K562 (cell line): Measurements from ENCODE around the gene ACTR1B. TPM values are rescaled to one million over a fixed set of nuclear protein-coding genes. Genes with fewer than 3 reads are reported as not detected.
A peak's percentile ranks its signal among the peaks of the same experiment; 100 is the strongest.

ENCODE experiments used
- ATAC-seq: fragments of 200-7000 bp; cut with Tn5 transposase; 3 replicates; pipeline ENCODE4 v1.9.1; 2020; ENCODE audit warnings: moderate library complexity
- BruUV-seq: library from RNA; stranded (reverse); fragments of 400-500 nt; replicated peaks from 2 replicates; lab custom pipeline; 2021; lab: Mats Ljungman, UMichigan
- CTCF ChIA-PET: fragments of 300-600 bp; formaldehyde crosslinking; extraction: SDS; loops from one replicate; lab custom pipeline; 2021; ENCODE audit warnings: low intra/inter-chr PET ratio; lab: Yijun Ruan, JAX
- POLR2A ChIA-PET: fragments of 300-600, 350-650 bp; sonication (Branson Sonifier 250); formaldehyde crosslinking; extraction: SDS; loops from one replicate; lab custom pipeline; 2021; ENCODE audit warnings: antibody characterized with exemption, inconsistent platforms; lab: Yijun Ruan, JAX
- DNase-seq, 4 experiments: peaks; one replicate each; pipeline versions ENCODE4 v3.0.0 to v3.0.0-alpha.2; 2011 to 2018; ENCODE audit warnings: low spot score in 3 of 4, mixed read lengths in 3 of 4; ENCODE audit errors: extremely low read depth in 1 of 4
- FAIRE-seq: peaks from 2 replicates; lab custom pipeline; 2011; peaks lifted over from hg19 to GRCh38; lab: Jason Lieb, UNC
- H2AFZ ChIP-seq: 2 replicates; pipeline ENCODE4 v1.6.0; 2011; ENCODE audit warnings: low read depth, low read length, control low read depth, inconsistent platforms
- H3K27ac ChIP-seq: fragments of 200-600 bp; 3 replicates; pipeline ENCODE4 v1.8.0; 2011; ENCODE audit warnings: low read depth, mild to moderate bottlenecking, control low read depth, inconsistent platforms, low read length, moderate library complexity, mixed read lengths; ENCODE audit errors: extremely low read depth
- H3K27me3 ChIP-seq, 2 experiments: fragments of 300-600 bp in 1 of 2; 2 replicates in 1 of 2; 3 replicates in 1 of 2; pipeline versions ENCODE4 v1.6.0 to v1.8.0; 2011; ENCODE audit warnings: inconsistent platforms in 2 of 2, low read length in 2 of 2, mild to moderate bottlenecking in 1 of 2, mixed read lengths in 1 of 2, moderate library complexity in 1 of 2; ENCODE audit not compliant: control insufficient read depth in 2 of 2, insufficient read depth in 2 of 2
- H3K36me3 ChIP-seq: fragments of 300-600 bp; 3 replicates; pipeline ENCODE4 v1.8.0; 2011; ENCODE audit warnings: mild to moderate bottlenecking, low read length, inconsistent platforms; ENCODE audit not compliant: control insufficient read depth, insufficient read depth
- H3K4me1 ChIP-seq, 2 experiments: fragments of 200-600 bp in 1 of 2; replicated peaks in 1 of 2; 2 replicates in 1 of 2; 3 replicates in 1 of 2; pipeline versions ENCODE4 v1.5.1 to v1.8.0; 2011; ENCODE audit warnings: inconsistent platforms in 2 of 2, low read length in 2 of 2, mild to moderate bottlenecking in 1 of 2, mixed read lengths in 1 of 2, moderate library complexity in 1 of 2; ENCODE audit not compliant: control insufficient read depth in 2 of 2, insufficient read depth in 2 of 2
- H3K4me2 ChIP-seq: 2 replicates; pipeline ENCODE4 v1.6.1; 2011; ENCODE audit warnings: low read length, control low read depth, inconsistent platforms, mixed read lengths; ENCODE audit not compliant: insufficient read depth
- H3K4me3 ChIP-seq: fragments of 200-600 bp; sonication (generic), shearing (Covaris generic); 2 replicates; pipeline ENCODE4 v1.5.1; 2016; ENCODE audit warnings: control low read depth, inconsistent platforms
- H3K79me2 ChIP-seq: fragments of 200-600 bp; 3 replicates; pipeline ENCODE4 v1.8.0; 2011; ENCODE audit warnings: low read length, inconsistent platforms; ENCODE audit not compliant: control insufficient read depth, insufficient read depth
- H3K9ac ChIP-seq, 2 experiments: 2 replicates each; pipeline versions ENCODE4 v1.6.0 to v1.6.1; 2011; ENCODE audit warnings: low read depth in 2 of 2, low read length in 2 of 2, control low read depth in 1 of 2, inconsistent platforms in 1 of 2, mild to moderate bottlenecking in 1 of 2, mixed read lengths in 1 of 2; ENCODE audit not compliant: insufficient read depth in 1 of 2
- H3K9me1 ChIP-seq: one replicate; pipeline ENCODE4 v1.6.0; 2011; ENCODE audit warnings: inconsistent platforms, mild to moderate bottlenecking, low read length, moderate library complexity; ENCODE audit not compliant: control insufficient read depth, insufficient read depth
- H3K9me3 ChIP-seq: replicated peaks from 2 replicates; pipeline ENCODE4 v1.5.1; 2011; ENCODE audit warnings: low read depth, low read length, inconsistent platforms; ENCODE audit not compliant: control insufficient read depth, insufficient read depth
- H4K20me1 ChIP-seq: replicated peaks from 2 replicates; pipeline ENCODE4 v1.6.1; 2011; ENCODE audit warnings: low read length, inconsistent platforms, mixed read lengths; ENCODE audit not compliant: control insufficient read depth, insufficient read depth
- BACH1 ChIP-seq: fragments of 200-800 bp; sonication (Bioruptor generic); IDR thresholded peaks from 2 replicates; pipeline ENCODE4 v1.6.1; 2016; ENCODE audit warnings: missing genetic modification characterization, missing compliant biosample characterization
- CTCF ChIP-seq, 3 experiments: IDR thresholded peaks in 2 of 3; conservative IDR thresholded peaks in 1 of 3; 2 replicates each; pipeline ENCODE4 v1.5.1; 2011 to 2012; ENCODE audit warnings: low read length in 3 of 3, mild to moderate bottlenecking in 3 of 3, control low read depth in 2 of 3, improper control_type of control experiment in 1 of 3, inconsistent platforms in 1 of 3, low read depth in 1 of 3, mixed read lengths in 1 of 3, moderate library complexity in 1 of 3; ENCODE audit not compliant: insufficient read depth in 2 of 3
- ESRRB ChIP-seq: fragments of 250-450 bp; sonication (Bioruptor Pico); IDR thresholded peaks from 2 replicates; pipeline ENCODE4 v1.5.0; 2020; ENCODE audit warnings: mild to moderate bottlenecking, moderate library complexity, borderline replicate concordance
- EZH2 ChIP-seq: IDR thresholded peaks from 2 replicates; pipeline ENCODE4 v1.6.1; 2012; ENCODE audit warnings: low read depth, mild to moderate bottlenecking, inconsistent platforms, low read length, borderline replicate concordance
- FOXK1 ChIP-seq: sonication (generic); formaldehyde crosslinking; IDR thresholded peaks from 2 replicates; pipeline ENCODE4 v1.8.0; 2022; ENCODE audit warnings: missing genetic modification reagents, mild to moderate bottlenecking, borderline replicate concordance
- HMGN3 ChIP-seq: IDR thresholded peaks from 2 replicates; pipeline ENCODE4 v1.6.1; 2011; ENCODE audit warnings: borderline replicate concordance, low read depth, mild to moderate bottlenecking, mixed read lengths, low read length; ENCODE audit not compliant: insufficient read length; ENCODE audit errors: extremely low read depth
- ID3 ChIP-seq, 2 experiments: fragments of 250-450 bp in 1 of 2; fragments of 450-650 bp in 1 of 2; sonication (Bioruptor Pico) in 1 of 2; IDR thresholded peaks; 2 replicates each; pipeline versions ENCODE4 v1.6.1 to v1.8.0; 2016 to 2021; ENCODE audit warnings: mild to moderate bottlenecking in 2 of 2, moderate library complexity in 2 of 2, missing compliant biosample characterization in 1 of 2, missing genetic modification characterization in 1 of 2
- NR3C1 ChIP-seq: sonication (generic); formaldehyde crosslinking; IDR thresholded peaks from 2 replicates; pipeline ENCODE4 v1.8.1; 2022; ENCODE audit warnings: missing genetic modification reagents
- PHB2 ChIP-seq: fragments of 450-650 bp; IDR thresholded peaks from 2 replicates; pipeline ENCODE4 v1.6.1; 2017; ENCODE audit warnings: low read depth
- POLR2G ChIP-seq: fragments of 200-400 bp; formaldehyde crosslinking; IDR thresholded peaks from 2 replicates; pipeline ENCODE4 v1.6.1; 2017; ENCODE audit warnings: low read depth, mild to moderate bottlenecking, antibody characterized with exemption, low read length, moderate library complexity
- RBBP5 ChIP-seq: fragments of 200-600 bp; sonication (generic); IDR thresholded peaks from 2 replicates; pipeline ENCODE4 v1.6.1; 2012; ENCODE audit warnings: borderline replicate concordance, mild to moderate bottlenecking, low read length, control low read depth, inconsistent platforms; ENCODE audit not compliant: insufficient read depth, poor library complexity, severe bottlenecking
- SP2 ChIP-seq: IDR thresholded peaks from 2 replicates; pipeline ENCODE4 v1.6.1; 2011; ENCODE audit warnings: mild to moderate bottlenecking, low read depth, low read length, moderate library complexity; ENCODE audit not compliant: poor library complexity, severe bottlenecking; ENCODE audit errors: extremely low read depth
- ZBTB12 ChIP-seq: fragments of 250-450 bp; sonication (Bioruptor Pico); IDR thresholded peaks from 2 replicates; pipeline ENCODE4 v1.4.0; 2020
- ZBTB2 ChIP-seq: fragments of 450-650 bp; IDR thresholded peaks from 2 replicates; pipeline ENCODE4 v1.6.1; 2016; ENCODE audit warnings: antibody characterized with exemption
- ZNF3 ChIP-seq: fragments of 250-450 bp; sonication (Bioruptor Pico); IDR thresholded peaks from 2 replicates; pipeline ENCODE4 v1.5.0; 2021; ENCODE audit warnings: mild to moderate bottlenecking, moderate library complexity
- WGBS: fragments of 100-300 bp; shearing (Covaris generic); methylation state at CpG from one replicate; pipeline ENCODE4 v1.1.6; 2016; ENCODE audit warnings: low coverage, mixed read lengths; ENCODE audit not compliant: insufficient coverage; ENCODE audit errors: missing lambda C conversion rate; 5-methylcytosine and 5-hydroxymethylcytosine counted together
- in situ Hi-C: fragments of 300-500 bp; cut with MboI; formaldehyde crosslinking; loops from 4 replicates; pipeline ENCODE4 v1.15.0; 2018; ENCODE audit warnings: inconsistent platforms, mixed read lengths
- intact Hi-C: fragments of 100-400 bp; cut with micrococcal nuclease; formaldehyde crosslinking; loops from 2 replicates; pipeline ENCODE4 v1.14.2; 2022
- polyA plus RNA-seq, 8 experiments: library from polyadenylated mRNA; depleted of rRNA in 4 of 8; stranded (reverse) in 5 of 8; unstranded in 3 of 8; fragments of >200 nt; fragmentation: Nextera tagmentation in 2 of 8; fragmentation: Illumina TruSeq in 1 of 8; extraction: Ambion mirVana in 2 of 8; extraction: Trizol in 1 of 8; gene quantifications; 2 replicates each; pipeline versions ENCODE4 v1.2.1 to v1.2.3, GENCODE V29; 2011 to 2014; ENCODE audit warnings: inconsistent platforms in 1 of 8, missing spikeins in 1 of 8
- total RNA-seq, 7 experiments: library from RNA; depleted of rRNA in 6 of 7; stranded (reverse); fragments of >200 nt in 6 of 7; fragmentation: Illumina TruSeq in 2 of 7; extraction: Trizol in 2 of 7; gene quantifications; 2 replicates each; pipeline versions ENCODE4 v1.2.1 to v1.2.3, GENCODE V29; 2011 to 2021; ENCODE audit warnings: low replicate concordance in 1 of 7

ACTR1B gene
- total and polyA plus RNA-seq, 9 of the 15 experiments (the other 6 are each of a cell fraction or from before 2014, with no cell fraction given): 0.49 to 42.3 (median 22.5) TPM

- DNase-seq (peak; percentile 61 to 79 (median 67)), ATAC-seq (peak; percentile 92), FAIRE-seq (peak; percentile 92)
- Histone ChIP-seq H3K36me3 (no peaks in the 10 kb centered on the region), H2AFZ (peak overlapping the region; percentile 95), H3K4me2 (no peak overlapping the region; the same call in 1 of the 2 replicates), H3K27ac (no peak overlapping the region), H3K79me2 (no peaks in the 10 kb centered on the region), H3K27me3 (no peaks in the 10 kb centered on the region), H3K4me3 (no peak overlapping the region), H3K9me1 (no peaks in the 10 kb centered on the region), H3K4me1 (peaks cover 0 to 6% of the 10 kb centered on the region in 2 experiments; a peak in 2 of 5 replicates), H3K9ac (peak overlapping the region in 1 of 2 experiments; percentile 16; a peak in 2 of 4 replicates), H3K9me3 (no peaks in the 10 kb centered on the region), H4K20me1 (no peaks in the 10 kb centered on the region)
- POLR2A ChIA-PET: interaction anchor here (0.8 to 4.4 kb wide), 5 partner anchors 9 to 109 kb away, joined by 3 to 17 read pairs (median 5); partner anchors contain the start of genes ACTR1B and COX5B
- in situ Hi-C loops: loop anchor here (5.0 kb wide), 1 partner anchor 103 kb away; no protein-coding TSS in a partner anchor
- WGBS: 17% methylated on average over 10 of the region's 11 CpGs
- CTCF ChIA-PET: interaction anchor here (0.6 to 7.4 kb wide), 5 partner anchors 36 to 685 kb away, joined by 3 to 198 read pairs (median 12); partner anchors contain the start of genes ACTR1B and ANKRD36B
- BruUV-seq: no TSS peak
- intact Hi-C loops: loop anchor here (1.0 to 10.0 kb wide), 2 partner anchors 48 to 685 kb away; no protein-coding TSS in a partner anchor
- TF ChIP-seq ZBTB2: no peak
- TF ChIP-seq FOXK1 (CRISPR knock-in tag): no peak
- no peak for TF ChIP-seq ZNF3
- no peak for TF ChIP-seq ZBTB12 (CRISPR knock-in tag)
- no peak for TF ChIP-seq BACH1
- TF ChIP-seq CTCF (IDR thresholded peaks at IDR 0.05 in 2 of 3, conservative IDR thresholded peaks at IDR 0.05 in 1 of 3; ENCODE audit: insufficient read depth in 2 of 3, low read depth in 1 of 3, low read length in 3 of 3): peak; percentile 80 to 84 (median 82)
- TF ChIP-seq POLR2G: no peak
- TF ChIP-seq HMGN3: no peak
- no peak for TF ChIP-seq PHB2
- TF ChIP-seq ESRRB: no peak
- TF ChIP-seq NR3C1 (CRISPR knock-in tag): no peak
- TF ChIP-seq RBBP5: no peak
- TF ChIP-seq EZH2: no peak
- no peak for TF ChIP-seq ID3 (CRISPR knock-in tag; IDR thresholded peaks at IDR 0.05)
- peak; percentile 77 for TF ChIP-seq ID3 (tag; IDR thresholded peaks at IDR 0.05)
- TF ChIP-seq SP2: no peak
Observed at GRCh38 chr2:97699765-97700444, 36.1 kb upstream of the ACTR1B start.
